ENCODE measurements around the gene NAALAD2.
"Not testable (repeated sequence)": the region's sequence is repeated elsewhere in the genome, so short reads cannot be mapped to it uniquely, and the experiment has no call there.

The NAALAD2 gene

GRCh38 chr11:90235526-90235925 is 101.1 kb downstream of the NAALAD2 start:
- no peaks in the 10 kb centered on the region for H3K4me1 ChIP-seq (ENCODE audit: control insufficient read depth in 1 of 2, insufficient read depth in 2 of 2, low read length in 2 of 2)
- no peak overlapping the region for H3K27ac ChIP-seq (ENCODE audit: low read depth, low read length)
- H3K27me3 ChIP-seq (ENCODE audit: control insufficient read depth in 1 of 2, insufficient read depth in 2 of 2, low read length in 2 of 2), result no peaks in the 10 kb centered on the region
- no peaks in the 10 kb centered on the region for H3K9me3 ChIP-seq (ENCODE audit: control insufficient read depth in 1 of 2, low read length in 2 of 2)
- H3K36me3 ChIP-seq (ENCODE audit: control insufficient read depth in 1 of 2, insufficient read depth in 2 of 2, low read length in 2 of 2), result no peaks in the 10 kb centered on the region
- no peak overlapping the region for H3K9ac ChIP-seq (ENCODE audit: low read depth in 1 of 2, low read length in 2 of 2)
- no peak overlapping the region for H3K4me3 ChIP-seq (ENCODE audit: low read depth in 1 of 2, low read length in 2 of 2)

- Histone ChIP-seq H3K27me3 (ENCODE audit: control insufficient read depth in 1 of 2, insufficient read depth in 2 of 2, low read length in 2 of 2) (no peaks in the 10 kb centered on the region), H3K27ac (ENCODE audit: low read depth, low read length) (no peak overlapping the region), H3K4me3 (ENCODE audit: low read depth in 1 of 2, low read length in 2 of 2) (no peak overlapping the region), H3K36me3 (ENCODE audit: control insufficient read depth in 1 of 2, insufficient read depth in 2 of 2, low read length in 2 of 2) (no peaks in the 10 kb centered on the region), H3K9me3 (ENCODE audit: control insufficient read depth in 1 of 2, low read length in 2 of 2) (no peaks in the 10 kb centered on the region), H3K4me1 (ENCODE audit: control insufficient read depth in 1 of 2, insufficient read depth in 2 of 2, low read length in 2 of 2) (no peaks in the 10 kb centered on the region), H3K9ac (ENCODE audit: low read depth in 1 of 2, low read length in 2 of 2) (no peak overlapping the region)
These were observed 102.5 kb downstream of the NAALAD2 start for GRCh38 chr11:90237004-90237403.

GRCh38 chr11:90239967-90240636 is 105.6 kb downstream of the NAALAD2 start:
- H3K9ac ChIP-seq (ENCODE audit: low read depth in 1 of 2, low read length in 2 of 2); H3K27ac ChIP-seq (ENCODE audit: low read depth, low read length): not testable (repeated sequence)

GRCh38 chr11:90241414-90241813 is 107.0 kb downstream of the NAALAD2 start:
- Histone ChIP-seq H3K9me3 (ENCODE audit: control insufficient read depth in 1 of 2, low read length in 2 of 2) (no peaks in the 10 kb centered on the region), H3K4me3 (ENCODE audit: low read depth in 1 of 2, low read length in 2 of 2) (no peak overlapping the region), H3K27me3 (ENCODE audit: control insufficient read depth in 1 of 2, insufficient read depth in 2 of 2, low read length in 2 of 2) (no peaks in the 10 kb centered on the region), H3K27ac (ENCODE audit: low read depth, low read length) (no peak overlapping the region), H3K36me3 (ENCODE audit: control insufficient read depth in 1 of 2, insufficient read depth in 2 of 2, low read length in 2 of 2) (no peaks in the 10 kb centered on the region), H3K4me1 (ENCODE audit: control insufficient read depth in 1 of 2, insufficient read depth in 2 of 2, low read length in 2 of 2) (no peaks in the 10 kb centered on the region), H3K9ac (ENCODE audit: low read depth in 1 of 2, low read length in 2 of 2) (no peak overlapping the region)

More at GRCh38 chr11:90239967-90240636, 105.6 kb downstream of the NAALAD2 start:
- not testable (repeated sequence) for H3K9me3 ChIP-seq (ENCODE audit: control insufficient read depth in 1 of 2, low read length in 2 of 2); H3K36me3 ChIP-seq (ENCODE audit: control insufficient read depth in 1 of 2, insufficient read depth in 2 of 2, low read length in 2 of 2); H3K4me3 ChIP-seq (ENCODE audit: low read depth in 1 of 2, low read length in 2 of 2); H3K27me3 ChIP-seq (ENCODE audit: control insufficient read depth in 1 of 2, insufficient read depth in 2 of 2, low read length in 2 of 2); H3K4me1 ChIP-seq (ENCODE audit: control insufficient read depth in 1 of 2, insufficient read depth in 2 of 2, low read length in 2 of 2)
